Activated T-cell treated with anti-CD3 and anti-CD28 coated beads, Interleukin-2, amount 50 U/mL, for 48 hours (primary cell): Measurements from ENCODE around the gene PIEZO1.
A peak's percentile ranks its signal among the peaks of the same experiment; 100 is the strongest.
"Not testable (repeated sequence)": the region's sequence is repeated elsewhere in the genome, so short reads cannot be mapped to it uniquely, and the experiment has no call there.

ENCODE experiments used
- DNase-seq, 2 experiments: peaks; one replicate each; pipeline ENCODE4 v3.0.0-alpha.2; 2020

The PIEZO1 gene

GRCh38 chr16:88685156-88686061, 99.6 kb downstream of the PIEZO1 start:
- DNase-seq = peak; percentile 81 to 82

- peak in 1 of 2 experiments; percentile 15 for DNase-seq
Measured at GRCh38 chr16:88684569-88685155, 100.4 kb downstream of the PIEZO1 start.

- DNase-seq = peak; percentile 83 to 86
Measured at GRCh38 chr16:88681709-88682451, 103.1 kb downstream of the PIEZO1 start.

- DNase-seq = peak; percentile 62 to 70
Measured at GRCh38 chr16:88681084-88681680, 103.8 kb downstream of the PIEZO1 start.

- no peak for DNase-seq
Measured at GRCh38 chr16:88680554-88681083, 104.4 kb downstream of the PIEZO1 start.

- DNase-seq = no peak
Measured at GRCh38 chr16:88678224-88678979, 106.6 kb downstream of the PIEZO1 start.

- no peak for DNase-seq
Measured at GRCh38 chr16:88677721-88678120, 107.3 kb downstream of the PIEZO1 start.

GRCh38 chr16:88676502-88677242, 108.3 kb downstream of the PIEZO1 start:
- DNase-seq = no peak

- no peak for DNase-seq
Measured at GRCh38 chr16:88673716-88674379, 111.2 kb downstream of the PIEZO1 start.

GRCh38 chr16:88672776-88673175, 112.2 kb downstream of the PIEZO1 start:
- DNase-seq = no peak

- DNase-seq = no peak
Measured at GRCh38 chr16:88671806-88672205, 113.2 kb downstream of the PIEZO1 start.

GRCh38 chr16:88669980-88670379, 115.0 kb downstream of the PIEZO1 start:
- DNase-seq = no peak

GRCh38 chr16:88669493-88669892, 115.5 kb downstream of the PIEZO1 start:
- not testable (repeated sequence) for DNase-seq

- DNase-seq = no peak
Measured at GRCh38 chr16:88667461-88667860, 117.6 kb downstream of the PIEZO1 start.

GRCh38 chr16:88665570-88665969, 119.5 kb downstream of the PIEZO1 start:
- DNase-seq = no peak
